ACHN (cell line): Measurements from ENCODE around the gene RRP8.

Source experiments
- DNase-seq: peaks from one replicate; pipeline ENCODE4 v3.0.0-alpha.2; 2015
- in situ Hi-C: cut with HindIII; loops from 2 replicates; pipeline ENCODE4 v1.10.0; 2017; ENCODE audit warnings: low sequenced_read_pairs, low pct_ligation_motif_present, low pct_unique_long_range_greater_than_20kb

The RRP8 gene

DNA sequence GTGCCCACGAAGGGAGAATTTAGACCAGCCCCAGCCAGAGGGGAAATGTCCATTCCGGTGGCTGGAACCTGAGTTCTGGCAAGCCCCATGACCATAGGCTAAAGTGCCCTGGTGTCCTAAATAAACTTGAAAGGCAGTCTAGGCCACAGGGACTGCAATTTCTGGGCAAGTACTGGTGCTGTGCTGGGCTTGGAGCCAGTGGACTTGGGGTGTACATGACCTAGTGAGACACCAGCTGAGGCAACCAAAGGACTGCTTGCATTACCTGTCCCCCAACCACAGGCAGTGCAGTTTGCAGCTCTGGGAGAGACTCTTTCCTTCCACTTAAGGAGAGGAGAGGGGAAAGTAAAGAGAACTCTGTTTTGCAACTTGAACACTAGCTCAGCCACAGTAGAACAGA is 23.7 kb downstream of the RRP8 start:
- no peak for DNase-seq
- in situ Hi-C loops: no loop called here

DNA sequence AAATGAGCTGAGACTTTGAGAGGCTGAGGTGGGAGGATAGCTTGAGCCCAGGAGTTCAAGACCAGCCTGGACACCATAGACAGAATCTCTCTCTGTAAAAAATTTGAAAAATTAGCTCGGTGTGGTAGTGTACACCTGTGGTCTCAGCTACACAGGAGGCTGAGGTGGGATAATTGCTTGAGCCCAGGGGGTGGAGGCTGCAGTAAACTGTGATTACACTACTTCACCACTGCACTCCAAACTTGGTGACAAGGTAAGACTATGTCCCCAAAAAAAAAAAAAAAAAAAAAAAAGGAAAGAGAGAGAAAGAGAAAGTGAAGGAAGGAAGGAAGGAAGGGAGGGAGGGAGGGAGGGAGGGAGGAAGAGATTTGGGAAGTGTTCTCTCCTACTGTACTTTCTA is 25.3 kb downstream of the RRP8 start:
- in situ Hi-C loops: no loop called here
- DNase-seq: no peak

DNA sequence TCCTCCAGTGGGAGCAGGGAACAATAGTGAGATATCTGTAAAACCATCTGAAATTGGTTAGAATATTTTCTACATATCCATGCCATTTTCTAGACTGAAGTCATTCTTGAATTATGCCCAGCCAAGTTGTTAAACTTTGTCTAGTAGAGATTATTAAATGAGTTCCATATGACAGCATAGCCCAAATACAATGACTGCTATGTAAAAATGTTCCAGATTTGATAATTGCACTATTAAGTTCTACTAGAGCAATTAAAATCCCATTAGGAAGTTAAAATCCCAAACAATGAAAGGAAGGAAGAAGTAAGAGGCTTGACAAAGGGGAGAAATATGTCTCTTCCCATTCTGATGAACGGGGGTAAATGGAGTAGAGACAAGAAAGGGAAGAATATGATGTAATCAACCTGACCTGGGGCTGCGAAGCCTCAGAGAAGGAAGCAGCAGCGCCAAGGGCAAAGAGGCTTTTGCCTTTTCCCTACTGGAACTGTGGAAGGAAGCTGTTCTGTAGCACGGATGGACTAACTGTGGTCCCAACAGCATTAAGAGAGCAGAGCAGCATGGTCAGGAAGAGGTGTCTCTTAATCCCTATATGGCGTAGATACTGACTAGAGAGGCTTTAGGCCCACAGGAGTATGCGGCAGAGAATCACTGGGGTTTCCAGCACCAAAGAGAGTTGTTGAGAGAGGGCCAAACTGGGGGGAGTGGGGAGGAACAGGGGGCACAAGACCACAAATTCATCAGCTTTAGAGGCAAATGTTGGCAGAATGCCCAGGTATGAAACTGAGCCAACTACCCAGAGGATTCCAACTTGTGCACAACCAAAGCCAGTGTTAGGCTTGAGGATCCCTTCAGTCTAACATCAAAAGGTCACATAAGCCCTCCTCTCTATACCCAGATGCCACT is 26.7 kb downstream of the RRP8 start:
- peak; percentile 19 for DNase-seq
- in situ Hi-C loops: no loop called here

DNA sequence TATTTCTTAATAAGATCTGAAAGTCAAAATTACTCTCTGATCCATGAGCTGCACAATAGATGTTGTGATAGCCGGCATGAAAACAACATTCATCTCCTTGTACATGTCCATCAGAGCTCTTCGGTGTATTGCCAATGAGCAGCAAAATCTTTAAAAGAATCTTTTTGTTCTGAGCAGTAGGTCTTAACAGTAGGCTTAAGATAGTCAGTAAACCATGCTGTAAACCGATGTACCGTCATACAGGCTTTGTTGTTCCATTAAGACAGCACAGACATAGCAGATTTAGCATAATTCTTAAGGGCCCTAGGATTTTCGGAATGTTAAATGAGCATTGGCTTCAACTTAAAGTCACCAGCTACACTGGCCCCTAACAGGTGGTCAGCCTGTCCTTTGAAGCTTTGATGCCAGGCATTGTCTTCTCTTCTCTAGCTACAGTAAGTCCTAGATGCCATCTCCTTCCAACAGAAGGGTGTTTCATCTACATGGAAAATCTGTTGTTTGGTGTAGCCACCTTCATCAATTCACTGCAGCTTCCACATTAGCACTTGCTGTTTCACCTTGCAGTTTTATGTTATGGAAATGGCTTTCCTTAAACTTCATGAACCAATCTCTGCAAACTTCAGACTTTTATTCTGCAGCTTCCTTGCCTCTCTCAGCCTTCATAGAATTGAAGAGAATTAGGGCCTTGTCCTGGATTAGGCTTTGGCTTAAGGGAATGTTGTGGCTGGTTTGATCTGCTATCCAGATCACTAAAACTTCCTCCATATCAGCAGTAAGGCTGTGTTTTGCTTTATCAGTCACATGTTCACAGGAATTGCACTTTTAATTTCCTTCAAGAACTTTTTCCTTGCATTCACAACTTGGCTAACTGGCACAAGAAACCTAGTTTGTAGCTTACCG is 28.4 kb downstream of the RRP8 start:
- no peak for DNase-seq
- in situ Hi-C loops: no loop called here

DNA sequence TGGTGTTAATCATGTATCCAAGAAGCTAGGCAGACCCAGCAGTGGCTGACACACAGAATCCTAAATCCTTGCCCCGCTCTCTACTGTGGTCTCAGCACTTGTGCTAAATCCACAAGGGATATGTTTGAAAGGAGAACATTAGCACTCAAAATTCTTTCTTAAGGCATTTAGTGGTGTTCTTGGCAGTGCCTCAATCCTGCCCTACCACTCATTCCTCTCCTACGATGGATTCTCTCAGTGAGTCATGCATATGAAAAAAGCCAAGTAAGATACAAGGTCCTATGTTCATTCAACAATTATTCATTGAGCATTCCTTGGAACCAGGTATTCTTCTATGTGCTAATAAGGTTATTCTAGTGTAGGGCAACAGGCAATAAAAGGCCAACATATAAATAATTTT is 31.2 kb downstream of the RRP8 start:
- DNase-seq: no peak
- in situ Hi-C loops: no loop called here

DNA sequence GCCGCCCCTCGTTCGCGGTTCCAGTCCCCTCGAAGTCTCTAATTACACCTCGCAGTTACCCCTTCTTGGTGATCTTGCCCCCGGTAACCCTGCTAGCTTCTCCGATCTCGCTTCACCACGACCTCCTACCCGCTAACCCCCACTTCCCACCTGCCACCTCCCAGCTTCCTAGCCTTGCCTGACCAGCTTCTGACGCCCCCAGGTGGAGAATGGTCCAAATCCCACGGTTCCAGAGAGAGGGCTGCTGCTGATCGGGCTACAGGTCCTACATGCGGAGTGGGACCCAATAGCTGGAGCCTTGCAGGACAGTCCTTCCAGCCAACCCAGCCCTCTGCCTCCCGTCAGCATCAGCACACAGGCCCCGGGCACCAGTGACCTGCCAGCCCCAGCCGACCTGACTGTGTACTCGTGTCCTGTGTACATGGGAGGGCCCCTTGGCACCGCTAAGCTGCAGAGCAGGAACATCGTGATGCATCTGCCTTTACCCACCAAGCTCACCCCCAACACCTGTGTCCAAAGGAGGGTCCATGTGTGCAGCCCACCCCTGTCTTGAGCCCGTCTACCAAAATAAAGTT is 31.9 kb downstream of the RRP8 start:
- no peak for DNase-seq
- in situ Hi-C loops: no loop called here

DNA sequence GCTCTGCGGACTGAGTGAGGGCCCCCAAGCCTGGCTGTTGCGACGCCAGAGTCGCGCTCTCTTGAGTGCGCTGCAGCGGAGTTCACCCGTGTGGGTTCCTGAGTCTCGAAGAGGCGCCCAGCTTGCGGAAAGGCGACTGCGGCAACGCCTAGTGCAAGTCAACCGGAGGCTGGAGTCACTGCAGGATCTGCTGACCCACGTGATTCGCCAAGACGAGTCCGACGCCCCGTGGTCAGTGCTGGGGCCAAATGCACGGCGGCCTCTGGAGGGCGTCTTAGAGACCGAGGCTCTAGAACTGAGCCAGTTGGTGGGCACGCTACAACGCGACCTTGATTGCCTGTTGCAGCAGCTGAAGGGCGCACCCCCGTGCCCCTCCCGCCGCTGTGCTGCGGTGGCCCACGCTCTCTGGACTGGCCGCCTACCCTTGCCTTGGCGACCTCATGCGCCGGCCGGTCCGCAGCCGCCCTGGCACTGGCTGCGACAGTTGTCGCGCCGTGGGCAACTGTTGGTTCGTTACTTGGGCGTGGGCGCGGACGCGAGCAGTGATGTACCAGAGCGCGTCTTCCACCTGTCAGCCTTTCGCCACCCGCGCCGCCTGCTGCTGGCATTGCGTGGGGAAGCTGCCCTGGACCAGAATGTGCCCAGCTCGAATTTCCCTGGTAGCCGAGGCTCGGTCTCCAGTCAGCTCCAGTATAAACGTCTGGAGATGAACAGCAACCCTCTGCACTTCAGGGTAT is 32.6 kb downstream of the RRP8 start:
- DNase-seq: no peak
- in situ Hi-C loops: no loop called here

DNA sequence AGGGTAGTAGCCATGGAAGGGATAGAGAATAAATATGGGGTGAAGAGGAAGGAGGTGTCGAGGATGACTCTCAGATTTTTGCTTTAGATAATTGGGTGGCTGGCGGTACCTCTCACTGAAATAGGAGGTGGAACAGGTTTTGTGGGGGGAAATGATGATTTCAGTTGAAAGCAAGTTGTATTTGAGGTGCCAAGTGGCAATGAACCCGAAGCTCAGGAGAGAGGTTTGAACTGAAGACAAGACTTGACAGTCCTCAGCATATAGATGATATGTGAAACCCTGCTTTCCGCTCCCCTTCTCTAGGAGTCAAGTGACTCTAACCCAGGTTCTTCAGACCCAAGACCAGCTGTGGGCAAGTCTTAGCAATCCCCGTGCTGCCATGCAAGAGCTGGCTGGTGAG is 33.7 kb downstream of the RRP8 start:
- in situ Hi-C loops: no loop called here
- no peak for DNase-seq

DNA sequence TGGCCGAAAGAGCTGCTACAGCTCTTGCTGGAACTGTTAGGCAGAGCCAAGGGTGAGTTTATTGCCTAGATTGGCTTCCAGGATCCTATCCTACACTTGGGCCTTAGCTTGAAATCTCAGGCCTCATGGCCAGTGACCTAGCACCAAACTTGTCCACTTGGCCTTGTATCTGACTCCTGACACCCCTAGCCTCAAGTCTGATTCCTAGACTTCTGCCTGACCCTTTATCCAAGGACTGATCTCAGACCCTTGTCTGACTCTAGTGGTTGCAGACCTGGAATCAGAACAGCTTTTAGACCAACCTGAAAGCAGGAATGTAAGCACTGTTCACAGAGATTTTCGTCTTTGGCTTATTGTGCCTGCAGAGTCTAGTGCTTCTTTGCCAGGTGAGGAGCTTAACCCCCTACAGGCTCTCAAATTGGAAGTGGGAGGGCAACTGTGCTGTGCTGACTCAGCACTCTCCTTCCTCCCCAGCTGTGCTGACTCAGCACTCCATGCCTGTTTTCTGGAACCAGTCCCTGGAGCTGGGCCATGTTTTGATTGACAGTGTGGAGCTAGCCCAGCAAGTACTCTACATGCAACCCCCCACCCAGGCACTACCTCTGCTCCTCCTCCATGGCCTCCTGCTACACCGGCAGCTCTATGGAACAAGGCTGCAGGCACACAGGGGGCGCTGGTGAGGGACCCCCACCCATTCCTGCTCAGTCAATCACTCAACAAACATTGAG is 35.1 kb downstream of the RRP8 start:
- peak; percentile 27 for DNase-seq
- in situ Hi-C loops: no loop called here

DNA sequence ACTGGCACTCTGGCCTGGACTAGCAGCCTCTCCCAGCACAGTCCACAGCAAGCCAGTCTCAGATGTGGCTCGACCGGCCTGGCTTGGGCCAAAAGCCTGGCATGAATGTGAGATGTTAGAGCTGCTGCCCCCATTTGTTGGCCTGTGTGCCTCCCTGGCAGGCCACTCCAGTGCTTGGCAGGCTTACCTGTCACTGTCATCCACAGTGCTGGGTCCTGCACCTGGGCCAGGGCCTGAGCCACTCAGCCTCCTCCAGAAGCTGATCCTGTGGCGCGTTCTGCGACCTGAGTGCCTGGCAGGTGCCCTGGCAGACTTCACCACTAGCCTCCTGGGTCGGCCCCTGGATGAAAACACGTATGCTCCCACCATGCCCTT is 36.1 kb downstream of the RRP8 start:
- DNase-seq: no peak
- in situ Hi-C loops: no loop called here

DNA sequence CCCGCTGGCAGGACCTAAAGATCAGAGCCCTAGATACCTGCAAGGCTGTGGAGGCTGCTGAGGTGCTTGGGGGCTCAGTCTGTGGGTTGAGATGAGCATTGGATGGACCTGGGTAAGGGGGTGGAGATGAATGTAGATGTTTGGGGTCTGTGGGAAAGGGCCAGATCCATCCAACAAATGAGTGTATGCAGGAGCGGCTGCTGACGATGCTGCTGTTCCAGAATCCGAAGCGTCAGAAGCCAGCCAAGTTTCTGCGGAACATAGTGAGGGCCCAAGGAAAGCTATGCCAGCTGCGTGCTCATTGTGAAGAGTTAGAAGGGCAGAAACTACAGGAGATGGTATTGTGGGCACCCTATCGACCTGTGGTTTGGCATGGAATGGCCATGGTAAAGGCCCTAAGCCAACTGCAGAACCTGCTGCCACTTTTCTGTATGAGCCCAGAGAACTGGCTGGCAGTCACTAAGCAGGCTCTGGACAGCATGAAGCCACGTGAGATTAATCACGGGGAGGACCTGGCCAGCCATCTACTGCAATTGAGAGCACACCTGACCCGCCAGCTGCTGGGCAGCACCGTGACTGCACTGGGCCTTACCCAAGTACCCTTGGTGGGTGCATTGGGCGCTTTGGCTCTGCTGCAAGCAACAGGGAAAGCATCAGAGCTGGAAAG is 36.6 kb downstream of the RRP8 start:
- no peak for DNase-seq
- in situ Hi-C loops: no loop called here

DNA sequence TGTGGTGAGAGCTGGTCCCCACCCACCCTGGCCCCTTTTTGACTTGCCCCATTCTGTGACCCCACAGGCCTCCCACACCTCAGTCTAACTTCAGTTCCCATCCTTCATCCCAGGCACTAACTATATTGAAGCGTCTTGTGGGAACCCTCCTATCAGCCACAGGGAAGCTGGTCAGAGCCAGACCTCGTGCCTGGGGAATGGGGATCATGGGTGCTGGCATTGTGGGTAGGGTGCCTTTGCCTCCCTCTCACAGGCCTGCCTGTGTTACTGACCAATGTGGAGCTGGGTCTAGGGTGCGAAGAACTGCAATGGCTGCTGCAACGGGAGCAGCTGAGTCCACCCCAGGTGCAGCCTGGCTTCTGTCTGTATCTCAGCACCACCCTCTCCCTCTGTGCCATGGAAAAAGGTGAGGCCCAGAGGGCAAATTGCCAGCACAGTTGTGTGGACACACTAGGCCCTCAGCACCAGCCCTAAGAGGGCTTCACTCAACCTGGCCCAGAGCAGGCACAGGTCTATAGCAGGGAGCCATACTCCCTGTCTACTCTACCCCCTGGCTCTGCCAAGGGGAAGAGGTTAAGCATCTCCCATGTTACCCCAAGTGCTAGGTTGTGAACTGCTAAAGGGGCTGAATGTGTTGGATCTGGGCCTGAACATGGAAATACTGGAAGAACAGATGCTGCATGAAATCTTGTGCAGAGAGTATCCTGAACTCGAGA is 37.3 kb downstream of the RRP8 start:
- no peak for DNase-seq
- in situ Hi-C loops: no loop called here

DNA sequence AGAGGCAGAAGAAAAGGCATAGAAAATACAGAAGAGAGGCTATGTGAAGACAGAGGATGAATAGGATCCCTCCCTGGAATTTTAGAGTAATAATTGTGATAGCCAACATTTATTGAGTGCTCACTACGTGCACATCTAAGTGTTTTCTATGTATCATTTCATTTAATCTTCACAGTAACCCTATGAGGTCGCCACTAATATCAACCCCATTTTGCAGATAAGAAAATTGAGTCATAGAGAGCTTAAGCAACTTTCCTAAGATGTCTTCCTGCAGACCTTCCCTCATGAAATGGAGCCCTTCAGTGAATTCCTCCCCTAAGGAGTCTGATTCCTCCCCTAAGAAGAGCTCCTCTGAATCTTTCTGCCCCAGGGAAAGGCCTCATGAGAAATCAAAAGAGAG is 38.1 kb downstream of the RRP8 start:
- no peak for DNase-seq
- in situ Hi-C loops: no loop called here

DNA sequence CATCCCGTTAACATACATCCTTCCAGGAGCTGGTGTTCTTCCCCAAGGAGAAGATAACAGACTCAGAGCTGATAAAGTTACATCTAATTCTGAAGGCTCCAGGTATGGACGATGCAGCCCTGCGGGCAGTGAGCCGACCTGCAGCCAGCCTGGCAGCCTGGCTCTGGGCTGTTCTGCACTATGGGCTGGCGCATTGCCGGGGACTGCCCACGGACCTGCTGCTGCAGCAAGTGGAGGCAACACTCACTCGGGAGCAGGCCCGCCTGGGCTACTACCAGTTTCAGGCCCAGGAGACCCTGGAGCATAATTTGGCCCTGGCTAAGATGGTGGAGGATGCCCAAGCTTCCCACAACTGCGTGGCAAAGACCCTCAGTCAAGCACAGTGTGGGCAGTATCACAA is 39.7 kb downstream of the RRP8 start:
- in situ Hi-C loops: no loop called here
- DNase-seq: no peak

DNA sequence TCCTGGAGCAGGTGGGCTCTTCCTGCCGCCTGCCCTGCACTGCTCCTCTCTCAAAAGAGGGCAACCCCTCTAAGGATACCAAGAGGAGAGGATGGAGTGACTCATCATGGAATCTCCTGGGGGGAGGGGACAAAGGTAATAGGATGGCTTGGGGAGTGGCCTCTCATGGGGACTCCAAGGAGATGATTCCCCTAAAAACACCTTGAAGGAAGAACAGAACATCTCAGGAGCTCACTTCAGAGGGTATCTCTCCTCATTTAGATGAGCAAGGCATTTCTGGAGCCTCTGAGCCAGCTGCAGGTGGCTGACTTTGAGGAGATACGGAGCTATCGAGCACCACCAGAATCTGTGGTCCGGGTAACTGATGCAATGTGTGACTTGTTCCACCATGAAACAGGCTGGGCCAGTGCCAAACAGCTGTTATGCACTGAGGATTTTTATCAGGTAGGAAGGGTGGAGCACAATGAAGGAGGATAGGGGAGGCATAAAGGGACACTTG is 40.2 kb downstream of the RRP8 start:
- in situ Hi-C loops: no loop called here
- DNase-seq: no peak

DNA sequence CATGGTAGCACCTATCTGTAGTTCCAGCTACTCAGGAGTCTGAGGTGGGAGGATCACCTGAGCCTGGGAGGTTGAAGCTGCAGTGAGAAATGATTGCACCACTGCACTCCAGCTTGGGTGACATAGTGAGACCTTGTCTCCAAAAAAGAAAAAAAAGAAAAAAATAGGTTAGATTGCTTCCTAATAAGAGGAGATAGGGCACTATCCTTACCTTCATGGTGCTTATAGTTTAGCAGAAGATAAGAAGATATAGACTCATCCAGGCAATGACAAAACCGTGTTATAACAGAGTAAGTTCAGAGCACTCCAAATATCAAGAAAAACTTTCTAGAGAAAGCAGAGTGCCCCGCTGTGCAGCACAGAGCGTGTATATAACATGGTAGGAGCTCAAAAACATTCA is 42.1 kb downstream of the RRP8 start:
- DNase-seq: no peak
- in situ Hi-C loops: no loop called here

DNA sequence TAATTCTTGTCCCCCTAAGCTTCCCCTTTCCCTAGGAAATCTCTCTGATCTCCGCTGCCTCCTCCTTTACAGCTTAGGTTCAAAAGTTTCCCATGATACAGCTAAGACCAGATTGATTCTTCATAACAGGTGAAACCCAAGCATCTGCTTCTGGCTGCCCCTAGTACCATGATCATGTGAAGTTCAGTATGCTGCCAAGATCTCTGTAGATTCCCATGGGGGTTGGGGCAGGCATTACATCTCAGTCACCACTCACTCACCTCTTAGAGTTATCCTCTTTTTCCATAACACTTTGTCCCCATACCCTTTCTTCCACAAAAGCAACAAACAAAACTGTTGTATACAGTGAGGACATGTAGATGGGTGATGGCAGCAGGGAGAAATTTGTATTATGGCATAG is 44.0 kb downstream of the RRP8 start:
- in situ Hi-C loops: no loop called here
- DNase-seq: no peak
